ENCODE data around the gene LEMD1.

LEMD1 gene

DNA sequence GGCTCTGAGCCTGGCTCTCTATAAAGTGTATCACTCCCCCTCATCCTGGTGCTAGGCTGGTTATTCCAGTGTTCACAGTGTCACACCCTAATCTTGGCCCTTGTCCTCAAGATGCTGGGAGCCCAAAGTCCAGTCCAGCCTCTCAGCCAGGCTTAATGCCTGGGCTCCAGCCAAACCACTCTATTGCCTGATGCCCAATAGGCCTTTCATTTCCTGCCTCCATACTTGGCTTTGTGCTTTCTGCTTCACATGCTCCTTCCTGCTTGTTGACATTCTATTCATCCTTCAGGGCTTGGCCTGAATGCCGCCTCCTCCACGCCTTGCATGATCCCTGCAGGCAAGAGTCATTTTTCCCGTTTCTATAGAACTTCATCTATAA is 66.8 kb downstream of the LEMD1 start:
- TF ChIP-seq ZFP3 (CRISPR knock-in tag; IDR thresholded peaks at IDR 0.05) (no peak), ZC3H10 (CRISPR knock-in tag; IDR thresholded peaks at IDR 0.05) (no peak), CSRNP3 (CRISPR knock-in tag; IDR thresholded peaks at IDR 0.05) (no peak), POU6F1 (CRISPR knock-in tag; IDR thresholded peaks at IDR 0.05; ENCODE audit: borderline replicate concordance, low read depth) (no peak), ESRRG (CRISPR knock-in tag; IDR thresholded peaks at IDR 0.05) (no peak), TSHZ2 (CRISPR knock-in tag; IDR thresholded peaks at IDR 0.05) (no peak), GLIS3 (CRISPR knock-in tag; IDR thresholded peaks at IDR 0.05) (no peak), ZFP30 (CRISPR knock-in tag; IDR thresholded peaks at IDR 0.05) (no peak), ZNF70 (CRISPR knock-in tag; IDR thresholded peaks at IDR 0.05) (no peak), TOX (CRISPR knock-in tag; IDR thresholded peaks at IDR 0.05; ENCODE audit: borderline replicate concordance) (no peak), OSR1 (CRISPR knock-in tag; IDR thresholded peaks at IDR 0.05) (no peak), TCF4 (CRISPR knock-in tag; IDR thresholded peaks at IDR 0.05; ENCODE audit: borderline replicate concordance) (no peak)
- ATAC-seq, result no peak

DNA sequence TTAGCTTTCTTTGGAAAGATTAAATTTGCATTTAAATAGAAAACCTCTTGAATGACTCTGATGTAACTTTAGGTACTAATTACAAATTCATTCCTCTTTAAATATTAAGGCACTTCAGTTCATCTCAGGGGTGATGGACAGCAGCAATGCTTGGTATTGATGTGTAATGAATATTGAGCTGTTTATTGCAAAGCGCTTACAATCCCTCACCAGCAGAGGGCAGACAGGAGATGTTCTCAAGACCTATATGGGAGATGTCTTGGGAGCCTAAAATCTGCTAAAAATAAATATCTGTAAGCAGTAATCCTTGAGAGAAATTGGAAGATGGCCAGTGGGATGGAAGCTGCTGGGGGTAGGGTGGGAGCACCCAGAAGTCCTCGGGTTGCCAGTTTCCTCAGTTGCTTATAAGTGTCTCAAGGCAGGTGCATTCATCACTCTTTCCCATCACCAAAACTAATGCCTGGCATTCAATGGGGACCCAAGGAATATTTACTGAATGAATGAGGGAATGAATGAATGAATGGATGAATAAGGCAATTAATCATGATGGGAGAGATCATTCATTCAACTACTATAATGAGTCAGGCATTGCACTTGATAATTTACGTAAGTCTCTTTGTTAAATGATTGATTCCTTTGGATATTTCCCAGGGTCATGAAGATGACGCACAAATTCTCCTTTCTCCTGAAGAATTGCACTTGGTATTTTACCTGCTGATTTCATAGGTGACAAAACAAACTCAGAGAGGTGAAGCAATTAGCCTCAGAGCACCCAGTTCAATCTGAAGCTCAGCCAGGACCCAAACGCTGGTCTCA is 67.4 kb downstream of the LEMD1 start:
- no peak for TF ChIP-seq POU6F1 (CRISPR knock-in tag; IDR thresholded peaks at IDR 0.05; ENCODE audit: borderline replicate concordance, low read depth)
- peak; percentile 90 for ATAC-seq

GRCh38 chr1:205353612-205354011 is 68.2 kb downstream of the LEMD1 start:
- no peak for TF ChIP-seq CSDC2 (CRISPR knock-in tag; IDR thresholded peaks at IDR 0.05)
- TF ChIP-seq CREB5 (CRISPR knock-in tag; IDR thresholded peaks at IDR 0.05; ENCODE audit: low read depth), result no peak
- no peak for TF ChIP-seq TSHZ2 (CRISPR knock-in tag; IDR thresholded peaks at IDR 0.05)
- TF ChIP-seq OSR1 (CRISPR knock-in tag; IDR thresholded peaks at IDR 0.05), result no peak
- no peak for TF ChIP-seq ZFP30 (CRISPR knock-in tag; IDR thresholded peaks at IDR 0.05)
- no peak for ATAC-seq

- no peak for ATAC-seq
- TF ChIP-seq ZNF8 (CRISPR knock-in tag; IDR thresholded peaks at IDR 0.05), result no peak
- no peak for TF ChIP-seq OSR1 (CRISPR knock-in tag; IDR thresholded peaks at IDR 0.05)
- TF ChIP-seq ZC3H10 (CRISPR knock-in tag; IDR thresholded peaks at IDR 0.05), result no peak
- no peak for TF ChIP-seq ZFP3 (CRISPR knock-in tag; IDR thresholded peaks at IDR 0.05)
- TF ChIP-seq, protein P1, sequence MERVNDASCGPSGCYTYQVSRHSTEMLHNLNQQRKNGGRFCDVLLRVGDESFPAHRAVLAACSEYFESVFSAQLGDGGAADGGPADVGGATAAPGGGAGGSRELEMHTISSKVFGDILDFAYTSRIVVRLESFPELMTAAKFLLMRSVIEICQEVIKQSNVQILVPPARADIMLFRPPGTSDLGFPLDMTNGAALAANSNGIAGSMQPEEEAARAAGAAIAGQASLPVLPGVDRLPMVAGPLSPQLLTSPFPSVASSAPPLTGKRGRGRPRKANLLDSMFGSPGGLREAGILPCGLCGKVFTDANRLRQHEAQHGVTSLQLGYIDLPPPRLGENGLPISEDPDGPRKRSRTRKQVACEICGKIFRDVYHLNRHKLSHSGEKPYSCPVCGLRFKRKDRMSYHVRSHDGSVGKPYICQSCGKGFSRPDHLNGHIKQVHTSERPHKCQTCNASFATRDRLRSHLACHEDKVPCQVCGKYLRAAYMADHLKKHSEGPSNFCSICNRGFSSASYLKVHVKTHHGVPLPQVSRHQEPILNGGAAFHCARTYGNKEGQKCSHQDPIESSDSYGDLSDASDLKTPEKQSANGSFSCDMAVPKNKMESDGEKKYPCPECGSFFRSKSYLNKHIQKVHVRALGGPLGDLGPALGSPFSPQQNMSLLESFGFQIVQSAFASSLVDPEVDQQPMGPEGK (CRISPR knock-in tag; IDR thresholded peaks at IDR 0.05; ENCODE audit: borderline replicate concordance), result no peak
- TF ChIP-seq CREB5 (CRISPR knock-in tag; IDR thresholded peaks at IDR 0.05; ENCODE audit: low read depth), result no peak
- TF ChIP-seq ZNF565 (CRISPR knock-in tag; conservative IDR thresholded peaks at IDR 0.05; ENCODE audit: low read depth), result no peak
Measured at GRCh38 chr1:205353191-205353590, 68.7 kb downstream of the LEMD1 start.

Data from SK-N-SH treated with all-trans-retinoic acid at 6 μM for 48 hours (cell line).